ENCODE results near the gene ADAMTSL1. TPM values are rescaled to one million over a fixed set of nuclear protein-coding genes. Genes with fewer than 3 reads are reported as not detected.

Gene ADAMTSL1
- total RNA-seq, 1 experiment from 2014 or later = not detected

DNA sequence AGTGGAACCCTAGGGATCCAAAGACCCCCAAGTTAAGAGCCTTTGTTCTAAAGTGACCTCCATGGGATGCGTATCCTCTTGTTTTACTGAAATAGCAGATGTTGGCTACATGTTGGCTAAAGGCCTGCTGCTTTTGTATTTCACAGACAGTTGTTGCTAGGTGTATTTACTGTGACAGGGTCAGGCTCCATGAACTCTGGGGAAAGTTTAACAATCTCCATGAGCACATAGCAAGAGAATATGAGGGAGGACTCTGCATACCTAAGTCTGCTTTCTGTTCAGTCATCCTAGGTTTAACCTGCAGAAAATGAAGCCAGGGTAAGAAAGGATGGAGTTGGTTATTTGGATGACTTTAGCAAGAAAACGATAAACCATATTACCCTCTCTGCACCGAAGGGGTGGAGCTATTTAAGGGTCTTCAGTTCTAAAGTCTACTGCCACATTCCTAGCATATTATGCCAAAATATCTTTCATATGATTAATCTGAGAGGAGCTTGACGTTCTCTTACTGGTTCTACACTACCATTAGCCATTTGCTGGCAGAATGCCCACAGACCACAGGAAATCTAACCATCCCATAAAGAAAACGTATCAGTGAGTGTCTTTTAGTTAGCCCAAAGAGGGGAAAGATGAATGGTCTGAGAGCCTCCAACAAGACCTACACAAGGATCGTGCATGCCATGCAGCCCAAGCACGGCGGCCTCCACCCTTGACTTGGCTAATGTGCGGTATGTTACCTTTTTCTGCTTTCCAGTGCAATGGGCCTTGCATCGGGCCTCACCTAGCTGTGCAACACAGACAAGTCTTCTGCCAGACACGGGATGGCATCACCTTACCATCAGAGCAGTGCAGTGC lies 431.3 kb downstream of the ADAMTSL1 start (continued):
- TF ChIP-seq SIN3A (IDR thresholded peaks at IDR 0.05; ENCODE audit: low read depth) = no peak
- TF ChIP-seq ZBTB33 (IDR thresholded peaks at IDR 0.05; ENCODE audit: extremely low read depth, insufficient replicate concordance, low read length) = no peak
- no peak for TF ChIP-seq POLR2A (IDR thresholded peaks at IDR 0.05; ENCODE audit: borderline replicate concordance, extremely low read depth, insufficient read depth, insufficient read length)
- no peak for TF ChIP-seq JUND (IDR thresholded peaks at IDR 0.05)
- TF ChIP-seq, protein P1, sequence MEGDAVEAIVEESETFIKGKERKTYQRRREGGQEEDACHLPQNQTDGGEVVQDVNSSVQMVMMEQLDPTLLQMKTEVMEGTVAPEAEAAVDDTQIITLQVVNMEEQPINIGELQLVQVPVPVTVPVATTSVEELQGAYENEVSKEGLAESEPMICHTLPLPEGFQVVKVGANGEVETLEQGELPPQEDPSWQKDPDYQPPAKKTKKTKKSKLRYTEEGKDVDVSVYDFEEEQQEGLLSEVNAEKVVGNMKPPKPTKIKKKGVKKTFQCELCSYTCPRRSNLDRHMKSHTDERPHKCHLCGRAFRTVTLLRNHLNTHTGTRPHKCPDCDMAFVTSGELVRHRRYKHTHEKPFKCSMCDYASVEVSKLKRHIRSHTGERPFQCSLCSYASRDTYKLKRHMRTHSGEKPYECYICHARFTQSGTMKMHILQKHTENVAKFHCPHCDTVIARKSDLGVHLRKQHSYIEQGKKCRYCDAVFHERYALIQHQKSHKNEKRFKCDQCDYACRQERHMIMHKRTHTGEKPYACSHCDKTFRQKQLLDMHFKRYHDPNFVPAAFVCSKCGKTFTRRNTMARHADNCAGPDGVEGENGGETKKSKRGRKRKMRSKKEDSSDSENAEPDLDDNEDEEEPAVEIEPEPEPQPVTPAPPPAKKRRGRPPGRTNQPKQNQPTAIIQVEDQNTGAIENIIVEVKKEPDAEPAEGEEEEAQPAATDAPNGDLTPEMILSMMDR (IDR thresholded peaks at IDR 0.05 in 2 of 3, conservative IDR thresholded peaks at IDR 0.05 in 1 of 3; ENCODE audit: borderline replicate concordance in 1 of 3, insufficient read depth in 1 of 3, low read depth in 2 of 3, low read length in 2 of 3) = no peak
- TF ChIP-seq YY1 (IDR thresholded peaks at IDR 0.05; ENCODE audit: extremely low read depth, insufficient replicate concordance, low read depth, low read length) = no peak

- ATAC-seq = no peak
- Histone ChIP-seq H3K9me2 (ENCODE audit: insufficient read depth) (no peaks in the 10 kb centered on the region), H3K36me3 (ENCODE audit: control insufficient read depth in 1 of 2, insufficient read depth in 2 of 2, low read length in 2 of 2) (no peaks in the 10 kb centered on the region), H3K9me3 (ENCODE audit: control insufficient read depth in 1 of 2, insufficient read depth in 1 of 2, low read depth in 1 of 2, low read length in 2 of 2) (no peaks in the 10 kb centered on the region), H2AFZ (ENCODE audit: low read depth, low read length, poor library complexity, severe bottlenecking) (no peak overlapping the region), H3K4me2 (ENCODE audit: low read length) (no peak overlapping the region), H3K79me2 (ENCODE audit: insufficient read depth, low read length) (no peaks in the 10 kb centered on the region), H3K27ac (ENCODE audit: low read depth, low read length) (no peak overlapping the region), H3K4me3 (replicated peaks in 1 of 2; ENCODE audit: low read depth in 1 of 2, low read length in 2 of 2) (no peak overlapping the region), H4K20me1 (ENCODE audit: insufficient read depth) (no peaks in the 10 kb centered on the region), H3K4me1 (ENCODE audit: control insufficient read depth in 1 of 2, insufficient read depth in 2 of 2, low read length in 2 of 2) (no peaks in the 10 kb centered on the region), H3K27me3 (ENCODE audit: insufficient read depth, low read length) (peaks cover 19% of the 10 kb centered on the region), H3K9ac (ENCODE audit: low read length) (no peak overlapping the region)
- no peak for DNase-seq (ENCODE audit: low read depth, low spot score)
- POLR2A ChIA-PET = no interaction called here
- CTCF ChIA-PET = no interaction called here
- BruUV-seq (replicated peaks) = no TSS peak
- intact Hi-C loops (cut with micrococcal nuclease) = no loop called here
- RAD21 ChIA-PET (ENCODE audit: low non-redundant PET in 1 of 2, low total read pairs in 2 of 2, uncharacterized antibody in 2 of 2, unreplicated experiment in 2 of 2) = no interaction called here
- no peak for TF ChIP-seq POLR2A (IDR thresholded peaks at IDR 0.05; ENCODE audit: borderline replicate concordance, extremely low read depth, insufficient read depth, insufficient read length)
- TF ChIP-seq EZH2phosphoT487 (IDR thresholded peaks at IDR 0.05; ENCODE audit: borderline replicate concordance) = no peak
- no peak for TF ChIP-seq FOSL1 (IDR thresholded peaks at IDR 0.05; ENCODE audit: low read depth)
- no peak for TF ChIP-seq ELF1 (IDR thresholded peaks at IDR 0.05; ENCODE audit: borderline replicate concordance, low read depth)
- no peak for TF ChIP-seq SRF (IDR thresholded peaks at IDR 0.05; ENCODE audit: low read depth)
- TF ChIP-seq CBX3 (IDR thresholded peaks at IDR 0.05; ENCODE audit: low read depth) = no peak
- TF ChIP-seq, protein P1 (IDR thresholded peaks at IDR 0.05 in 2 of 3, conservative IDR thresholded peaks at IDR 0.05 in 1 of 3; ENCODE audit: borderline replicate concordance in 1 of 3, insufficient read depth in 1 of 3, low read depth in 2 of 3, low read length in 2 of 3) = no peak
- no peak for TF ChIP-seq SIN3A (IDR thresholded peaks at IDR 0.05; ENCODE audit: low read depth)
- TF ChIP-seq TCF7L2 (IDR thresholded peaks at IDR 0.05; ENCODE audit: borderline replicate concordance, extremely low read depth, insufficient read depth, insufficient read length) = no peak
- no peak for TF ChIP-seq EZH2 (IDR thresholded peaks at IDR 0.05)
- TF ChIP-seq POLR2AphosphoS5 (IDR thresholded peaks at IDR 0.05; ENCODE audit: low read depth, low read length) = no peak
- no peak for TF ChIP-seq JUND (IDR thresholded peaks at IDR 0.05)
Measured at GRCh38 chr9:18905883-18906629, 432.1 kb downstream of the ADAMTSL1 start.
